HCT116 (cell line): Measurements from ENCODE around the gene FOXK1. TPM values are rescaled to one million over a fixed set of nuclear protein-coding genes. Genes with fewer than 3 reads are reported as not detected.

Source experiments
- ATAC-seq: fragments of 200-7000 bp; cut with Tn5 transposase; 2 replicates; pipeline ENCODE4 v1.9.1; 2020; ENCODE audit warnings: mild to moderate bottlenecking, moderate library complexity
- BruUV-seq: library from RNA; stranded (reverse); fragments of 400-500 nt; replicated peaks from 2 replicates; lab custom pipeline; 2021; lab: Mats Ljungman, UMichigan
- CTCF ChIA-PET: fragments of 300-600 bp; sonication (Branson Sonifier 250); formaldehyde crosslinking; loops from one replicate; lab custom pipeline; 2021; ENCODE audit warnings: antibody characterized with exemption; lab: Charles Lee
- POLR2A ChIA-PET: fragments of 300-600, 350-600 bp; sonication (Branson Sonifier 250); formaldehyde crosslinking; loops from one replicate; lab custom pipeline; 2021; ENCODE audit warnings: antibody characterized with exemption; lab: Charles Lee
- RAD21 ChIA-PET, 2 experiments: fragments of 300-600 bp; sonication (Branson Sonifier 250); formaldehyde crosslinking; loops; one replicate each; lab custom pipeline; 2023; ENCODE audit warnings: low total read pairs in 2 of 2; ENCODE audit not compliant: uncharacterized antibody in 2 of 2, unreplicated experiment in 2 of 2, low non-redundant PET in 1 of 2; lab: Charles Lee
- DNase-seq: peaks from one replicate; pipeline ENCODE4 v3.0.0-alpha.2; 2010; ENCODE audit warnings: low read depth, low spot score
- H2AFZ ChIP-seq: fragments of 200-600 bp; shearing (Covaris generic), sonication (generic); 2 replicates; pipeline ENCODE4 v1.6.1; 2017; ENCODE audit warnings: low read depth, mixed run types, mixed read lengths, antibody characterized with exemption, low read length; ENCODE audit not compliant: poor library complexity, severe bottlenecking
- H3K27ac ChIP-seq: 2 replicates; pipeline ENCODE4 v1.5.1; 2012; ENCODE audit warnings: low read depth, low read length
- H3K27me3 ChIP-seq: fragments of 200-600 bp; sonication (generic); 2 replicates; pipeline ENCODE4 v1.6.1; 2016; ENCODE audit warnings: mixed run types, low read length, mixed read lengths; ENCODE audit not compliant: insufficient read depth
- H3K36me3 ChIP-seq, 2 experiments: fragments of 200-500 bp in 1 of 2; fragments of 200-600 bp in 1 of 2; sonication (Bioruptor generic) in 1 of 2; sonication (generic) in 1 of 2; 2 replicates each; pipeline versions ENCODE4 v1.5.1 to v1.6.1; 2014 to 2016; ENCODE audit warnings: low read length in 2 of 2, inconsistent platforms in 1 of 2, mixed read lengths in 1 of 2, mixed run types in 1 of 2; ENCODE audit not compliant: insufficient read depth in 2 of 2, control insufficient read depth in 1 of 2
- H3K4me1 ChIP-seq, 2 experiments: fragments of 200-600 bp in 1 of 2; sonication (generic) in 1 of 2; 2 replicates each; pipeline versions ENCODE4 v1.5.1 to v1.6.1; 2012 to 2017; ENCODE audit warnings: low read length in 2 of 2, inconsistent platforms in 1 of 2, mild to moderate bottlenecking in 1 of 2, mixed read lengths in 1 of 2, mixed run types in 1 of 2, moderate library complexity in 1 of 2; ENCODE audit not compliant: insufficient read depth in 2 of 2, control insufficient read depth in 1 of 2
- H3K4me2 ChIP-seq: fragments of 200-600 bp; sonication (generic); 2 replicates; pipeline ENCODE4 v1.6.1; 2017; ENCODE audit warnings: mixed run types, low read length, mixed read lengths
- H3K4me3 ChIP-seq, 2 experiments: fragments of 200-600 bp in 1 of 2; sonication (generic) in 1 of 2; replicated peaks in 1 of 2; 2 replicates each; pipeline ENCODE4 v1.5.1; 2011 to 2016; ENCODE audit warnings: low read length in 2 of 2, control low read depth in 1 of 2, low read depth in 1 of 2, mild to moderate bottlenecking in 1 of 2, mixed read lengths in 1 of 2, mixed run types in 1 of 2
- H3K79me2 ChIP-seq: fragments of 200-600 bp; sonication (generic); 2 replicates; pipeline ENCODE4 v1.6.1; 2017; ENCODE audit warnings: mild to moderate bottlenecking, mixed run types, low read length, moderate library complexity, mixed read lengths; ENCODE audit not compliant: insufficient read depth
- H3K9ac ChIP-seq: fragments of 200-600 bp; sonication (generic); 2 replicates; pipeline ENCODE4 v1.6.1; 2016; ENCODE audit warnings: low read length, mixed read lengths
- H3K9me2 ChIP-seq: fragments of 200-600 bp; sonication (generic), shearing (Covaris generic); 2 replicates; pipeline ENCODE4 v1.6.1; 2017; ENCODE audit warnings: mixed run types, mild to moderate bottlenecking, moderate library complexity; ENCODE audit not compliant: insufficient read depth
- H3K9me3 ChIP-seq, 2 experiments: fragments of 200-500 bp in 1 of 2; fragments of 200-600 bp in 1 of 2; sonication (Bioruptor generic) in 1 of 2; sonication (generic) in 1 of 2; 2 replicates each; pipeline ENCODE4 v1.6.1; 2014 to 2017; ENCODE audit warnings: low read length in 2 of 2, mixed read lengths in 2 of 2, inconsistent platforms in 1 of 2, low read depth in 1 of 2, mild to moderate bottlenecking in 1 of 2, mixed run types in 1 of 2, moderate library complexity in 1 of 2; ENCODE audit not compliant: control insufficient read depth in 1 of 2, insufficient read depth in 1 of 2
- H4K20me1 ChIP-seq: fragments of 200-600 bp; sonication (generic), shearing (Covaris generic); 2 replicates; pipeline ENCODE4 v1.6.1; 2017; ENCODE audit warnings: mixed run types, mild to moderate bottlenecking, moderate library complexity; ENCODE audit not compliant: insufficient read depth
- CBX3 ChIP-seq: IDR thresholded peaks from 2 replicates; pipeline ENCODE4 v1.6.1; 2012; ENCODE audit warnings: low read depth
- CEBPB ChIP-seq: IDR thresholded peaks from 2 replicates; pipeline ENCODE4 v1.6.1; 2012; ENCODE audit warnings: low read depth
- EGR1 ChIP-seq: IDR thresholded peaks from 2 replicates; pipeline ENCODE4 v1.6.1; 2012; ENCODE audit warnings: low read depth
- ELF1 ChIP-seq: IDR thresholded peaks from 2 replicates; pipeline ENCODE4 v1.6.1; 2012; ENCODE audit warnings: low read depth, borderline replicate concordance
- EZH2 ChIP-seq: fragments of 200-600 bp; sonication (generic); IDR thresholded peaks from 2 replicates; pipeline ENCODE4 v1.6.1; 2017; ENCODE audit warnings: antibody characterized with exemption, mixed run types
- EZH2phosphoT487 ChIP-seq: fragments of 200-600 bp; IDR thresholded peaks from 2 replicates; pipeline ENCODE4 v1.6.1; 2018; ENCODE audit warnings: antibody characterized with exemption, borderline replicate concordance
- JUND ChIP-seq: IDR thresholded peaks from 2 replicates; pipeline ENCODE4 v1.6.1; 2012
- RAD21 ChIP-seq: IDR thresholded peaks from 2 replicates; pipeline ENCODE4 v1.6.1; 2012; ENCODE audit warnings: low read depth, mild to moderate bottlenecking
- REST ChIP-seq: IDR thresholded peaks from 2 replicates; pipeline ENCODE4 v1.6.1; 2012; ENCODE audit warnings: low read depth
- SIN3A ChIP-seq: IDR thresholded peaks from 2 replicates; pipeline ENCODE4 v1.6.1; 2012; ENCODE audit warnings: low read depth
- TCF7L2 ChIP-seq: IDR thresholded peaks from 2 replicates; pipeline ENCODE4 v1.7.0; 2011; ENCODE audit warnings: borderline replicate concordance, inconsistent platforms; ENCODE audit not compliant: insufficient read depth, insufficient read length; ENCODE audit errors: extremely low read depth
- ZBTB33 ChIP-seq: IDR thresholded peaks from 2 replicates; pipeline ENCODE4 v1.6.1; 2011; ENCODE audit warnings: mild to moderate bottlenecking, low read length, moderate library complexity; ENCODE audit not compliant: insufficient replicate concordance; ENCODE audit errors: extremely low read depth
- ZFX ChIP-seq: fragments of 450-650 bp; IDR thresholded peaks from 2 replicates; pipeline ENCODE4 v1.6.1; 2017
- ZNF274 ChIP-seq: fragments of 200-500 bp; sonication (Bioruptor generic); IDR thresholded peaks from 2 replicates; pipeline ENCODE4 v1.6.1; 2014; ENCODE audit warnings: mild to moderate bottlenecking, low read depth, low read length, inconsistent platforms
- intact Hi-C: fragments of 100-400 bp; cut with micrococcal nuclease; formaldehyde crosslinking; loops from 2 replicates; pipeline ENCODE4 v1.10.0; 2022
- total RNA-seq: library from RNA; stranded (reverse); gene quantifications from one replicate; pipeline ENCODE4 v1.2.1, GENCODE V29; 2021; ENCODE audit not compliant: unreplicated experiment

The FOXK1 gene
- total RNA-seq, 1 experiment from 2014 or later: 60.5 TPM

GRCh38 chr7:4768597-4769569, 86.8 kb downstream of the FOXK1 start:
- RAD21 ChIA-PET: no interaction called here
- H3K27me3 ChIP-seq: no peaks in the 10 kb centered on the region
- ATAC-seq: no peak
- no peak overlapping the region for H3K4me3 ChIP-seq
- no peaks in the 10 kb centered on the region for H3K4me1 ChIP-seq
- H3K9ac ChIP-seq: no peak overlapping the region
- no peaks in the 10 kb centered on the region for H3K9me3 ChIP-seq
- CTCF ChIA-PET: no interaction called here
- no peaks in the 10 kb centered on the region for H4K20me1 ChIP-seq
- TF ChIP-seq ZFX (no peak), SIN3A (no peak), EZH2phosphoT487 (no peak), ELF1 (no peak), CEBPB (no peak), JUND (no peak), CBX3 (no peak), ZNF274 (no peak), RAD21 (no peak), EZH2 (no peak), REST (no peak), ZBTB33 (no peak), EGR1 (no peak), TCF7L2 (no peak)
- TF ChIP-seq, all 23 proteins: peak for 0
- Histone ChIP-seq H3K79me2 (0 out of 2 replicates have a peak, but pooled peaks cover 4% of the 10 kb centered on the region), H2AFZ (no peak overlapping the region), H3K36me3 (peaks cover 2 to 3% of the 10 kb centered on the region in 2 experiments; a peak in 3 of 4 replicates), H3K27ac (no peak overlapping the region), H3K9me2 (no peaks in the 10 kb centered on the region), H3K4me2 (no peak overlapping the region)
- POLR2A ChIA-PET: no interaction called here
- BruUV-seq: no TSS peak
- intact Hi-C loops: no loop called here
- DNase-seq: no peak
